ENCODE data around the gene APOL1. TPM values are rescaled to one million over a fixed set of nuclear protein-coding genes. Genes with fewer than 3 reads are reported as not detected.

The APOL1 gene
- total and polyA plus RNA-seq, 10 of the 15 experiments (the other 5 are each of a cell fraction or from before 2014, with no cell fraction given) = 9.0 to 42.0 (median 17.6) TPM

- H3K36me3 ChIP-seq (ENCODE audit: control insufficient read depth in 2 of 2, insufficient read depth in 2 of 2, low read length in 1 of 2) = peaks cover 51 to 76% of the 10 kb centered on the region in 2 experiments
- H3K9me3 ChIP-seq (replicated peaks; ENCODE audit: control insufficient read depth, insufficient read depth, low read length) = no peaks in the 10 kb centered on the region
- no peaks in the 10 kb centered on the region for H3K4me1 ChIP-seq (ENCODE audit: control insufficient read depth, insufficient read depth, low read length)
- no peaks in the 10 kb centered on the region for H4K20me1 ChIP-seq (ENCODE audit: control insufficient read depth, insufficient read depth)
- H3K79me2 ChIP-seq (ENCODE audit: control insufficient read depth, insufficient read depth, low read length) = no peaks in the 10 kb centered on the region
- in situ Hi-C loops (cut with MboI) = no loop called here
- ATAC-seq (no peak), FAIRE-seq (no peak), DNase-seq (ENCODE audit: low read depth, low spot score) (no peak)
- H3K27ac ChIP-seq (ENCODE audit: control insufficient read depth, insufficient read depth) = no peak overlapping the region
- ChIA-PET SMC1A (ENCODE audit: uncharacterized antibody, unreplicated experiment) (interaction anchor here (0.6 to 5.9 kb wide), 18 partner anchors 11 to 193 kb away, joined by 3 to 70 read pairs (median 4); partner anchors contain the start of gene TXN2), POLR2A (interaction anchor here (1.4 kb wide), 1 partner anchor 170 kb away, joined by 5 read pairs; no protein-coding TSS in a partner anchor), CTCF (interaction anchor here (0.6 to 5.4 kb wide), 34 partner anchors 8 to 295 kb away, joined by 3 to 125 read pairs (median 4); partner anchors contain the start of genes APOL2 and TXN2), RAD21 (ENCODE audit: unreplicated experiment) (interaction anchor here (0.6 to 9.7 kb wide), 10 partner anchors 11 to 186 kb away, joined by 3 to 107 read pairs (median 4); partner anchors contain the start of gene TXN2)
- no peak overlapping the region for H3K9ac ChIP-seq (ENCODE audit: control insufficient read depth, insufficient read depth, low read length)
- no peak overlapping the region for H2AFZ ChIP-seq (ENCODE audit: control insufficient read depth, low read depth, low read length)
- WGBS (ENCODE audit: insufficient coverage, insufficient replicate concordance, low lambda C conversion rate, missing lambda C conversion rate) = 96% methylated on average over 22 of the region's 24 CpGs
- H3K27me3 ChIP-seq (replicated peaks in 1 of 2; ENCODE audit: control insufficient read depth in 2 of 2, insufficient read depth in 2 of 2, low read length in 1 of 2) = no peaks in the 10 kb centered on the region
- H3K4me3 ChIP-seq = no peak overlapping the region
- BruUV-seq (replicated peaks) = no TSS peak
- no peak overlapping the region for H3K4me2 ChIP-seq (ENCODE audit: control insufficient read depth, insufficient read depth)
- intact Hi-C loops (cut with micrococcal nuclease; ENCODE audit: unreplicated experiment) = loop anchor here (1.0 kb wide), 1 partner anchor 170 kb away; no protein-coding TSS in a partner anchor
- TF ChIP-seq ZSCAN29 (IDR thresholded peaks at IDR 0.05) (no peak), EZH2 (IDR thresholded peaks at IDR 0.05; ENCODE audit: borderline replicate concordance, control insufficient read depth, low read depth, low read length) (no peak), POU2F2 (IDR thresholded peaks at IDR 0.05; ENCODE audit: borderline replicate concordance, low read depth, low read length) (no peak), RFX5 (IDR thresholded peaks at IDR 0.05; ENCODE audit: low read depth, low read length) (no peak), RELB (IDR thresholded peaks at IDR 0.05; ENCODE audit: low read depth) (no peak), ZNF274 (IDR thresholded peaks at IDR 0.05; ENCODE audit: insufficient read depth, insufficient read length) (no peak), RCOR1 (conservative IDR thresholded peaks at IDR 0.05; ENCODE audit: low read depth, low read length) (no peak), KAT2A (conservative IDR thresholded peaks at IDR 0.05; ENCODE audit: control insufficient read depth, low read depth, low read length) (no peak), MEF2B (IDR thresholded peaks at IDR 0.05; ENCODE audit: partially characterized antibody, poor library complexity, severe bottlenecking) (no peak), SREBF1 (IDR thresholded peaks at IDR 0.05; ENCODE audit: low read length) (no peak), ZNF687 (IDR thresholded peaks at IDR 0.05) (no peak)
- TF ChIP-seq, protein P1, sequence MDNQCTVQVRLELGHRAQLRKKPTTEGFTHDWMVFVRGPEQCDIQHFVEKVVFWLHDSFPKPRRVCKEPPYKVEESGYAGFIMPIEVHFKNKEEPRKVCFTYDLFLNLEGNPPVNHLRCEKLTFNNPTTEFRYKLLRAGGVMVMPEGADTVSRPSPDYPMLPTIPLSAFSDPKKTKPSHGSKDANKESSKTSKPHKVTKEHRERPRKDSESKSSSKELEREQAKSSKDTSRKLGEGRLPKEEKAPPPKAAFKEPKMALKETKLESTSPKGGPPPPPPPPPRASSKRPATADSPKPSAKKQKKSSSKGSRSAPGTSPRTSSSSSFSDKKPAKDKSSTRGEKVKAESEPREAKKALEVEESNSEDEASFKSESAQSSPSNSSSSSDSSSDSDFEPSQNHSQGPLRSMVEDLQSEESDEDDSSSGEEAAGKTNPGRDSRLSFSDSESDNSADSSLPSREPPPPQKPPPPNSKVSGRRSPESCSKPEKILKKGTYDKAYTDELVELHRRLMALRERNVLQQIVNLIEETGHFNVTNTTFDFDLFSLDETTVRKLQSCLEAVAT (IDR thresholded peaks at IDR 0.05) = no peak
- TF ChIP-seq, protein P2, sequence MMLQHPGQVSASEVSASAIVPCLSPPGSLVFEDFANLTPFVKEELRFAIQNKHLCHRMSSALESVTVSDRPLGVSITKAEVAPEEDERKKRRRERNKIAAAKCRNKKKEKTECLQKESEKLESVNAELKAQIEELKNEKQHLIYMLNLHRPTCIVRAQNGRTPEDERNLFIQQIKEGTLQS (IDR thresholded peaks at IDR 0.05; ENCODE audit: borderline replicate concordance, extremely low read depth, low read depth, low read length) = no peak
Observed at GRCh38 chr22:36300396-36301212, 47.7 kb downstream of the APOL1 start.
